ENCODE measurements around the gene SUGCT. TPM values are rescaled to one million over a fixed set of nuclear protein-coding genes. Genes with fewer than 3 reads are reported as not detected.

Gene SUGCT
- total and polyA plus RNA-seq, 8 donors = 2.0 to 4.2 (median 2.9) TPM

DNA sequence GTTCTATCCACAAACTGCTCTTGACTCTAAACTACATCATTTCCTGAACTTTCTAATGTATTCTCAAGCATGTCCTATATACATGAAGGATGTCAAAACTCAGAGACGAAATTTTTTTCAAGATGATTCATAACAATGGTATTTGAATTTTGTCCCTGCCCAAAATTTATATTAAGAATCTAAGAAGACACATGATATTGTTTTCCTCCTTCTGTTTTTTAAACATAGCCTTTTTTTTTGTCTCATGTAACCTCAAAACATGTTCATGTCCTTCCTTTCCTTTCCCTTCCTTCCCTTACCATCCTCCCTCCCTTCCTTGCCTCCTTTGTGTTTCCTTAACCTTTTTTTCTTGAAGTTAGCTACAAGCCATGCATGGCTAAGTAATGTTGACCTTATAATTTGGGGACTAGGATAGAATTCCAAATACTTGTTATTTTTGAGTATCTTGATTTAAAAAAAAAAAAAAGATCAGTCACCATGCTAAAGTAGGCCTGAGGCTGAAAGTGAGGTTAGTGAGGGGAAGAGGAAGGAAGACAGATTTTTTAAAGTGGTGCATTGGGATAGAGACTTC is 163.0 kb downstream of the SUGCT start:
- ATAC-seq = no peak
- DNase-seq = no peak
- H3K4me1 ChIP-seq = no peaks in the 10 kb centered on the region
- intact Hi-C loops (cut with DNase I) = no loop called here
- no peak overlapping the region for H3K27ac ChIP-seq
- TF ChIP-seq, protein P1, sequence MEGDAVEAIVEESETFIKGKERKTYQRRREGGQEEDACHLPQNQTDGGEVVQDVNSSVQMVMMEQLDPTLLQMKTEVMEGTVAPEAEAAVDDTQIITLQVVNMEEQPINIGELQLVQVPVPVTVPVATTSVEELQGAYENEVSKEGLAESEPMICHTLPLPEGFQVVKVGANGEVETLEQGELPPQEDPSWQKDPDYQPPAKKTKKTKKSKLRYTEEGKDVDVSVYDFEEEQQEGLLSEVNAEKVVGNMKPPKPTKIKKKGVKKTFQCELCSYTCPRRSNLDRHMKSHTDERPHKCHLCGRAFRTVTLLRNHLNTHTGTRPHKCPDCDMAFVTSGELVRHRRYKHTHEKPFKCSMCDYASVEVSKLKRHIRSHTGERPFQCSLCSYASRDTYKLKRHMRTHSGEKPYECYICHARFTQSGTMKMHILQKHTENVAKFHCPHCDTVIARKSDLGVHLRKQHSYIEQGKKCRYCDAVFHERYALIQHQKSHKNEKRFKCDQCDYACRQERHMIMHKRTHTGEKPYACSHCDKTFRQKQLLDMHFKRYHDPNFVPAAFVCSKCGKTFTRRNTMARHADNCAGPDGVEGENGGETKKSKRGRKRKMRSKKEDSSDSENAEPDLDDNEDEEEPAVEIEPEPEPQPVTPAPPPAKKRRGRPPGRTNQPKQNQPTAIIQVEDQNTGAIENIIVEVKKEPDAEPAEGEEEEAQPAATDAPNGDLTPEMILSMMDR (IDR thresholded peaks at IDR 0.05) = no peak
- no peaks in the 10 kb centered on the region for H3K9me3 ChIP-seq
- H3K36me3 ChIP-seq = no peaks in the 10 kb centered on the region
- no peaks in the 10 kb centered on the region for H3K27me3 ChIP-seq
- no peak overlapping the region for H3K4me3 ChIP-seq

DNA sequence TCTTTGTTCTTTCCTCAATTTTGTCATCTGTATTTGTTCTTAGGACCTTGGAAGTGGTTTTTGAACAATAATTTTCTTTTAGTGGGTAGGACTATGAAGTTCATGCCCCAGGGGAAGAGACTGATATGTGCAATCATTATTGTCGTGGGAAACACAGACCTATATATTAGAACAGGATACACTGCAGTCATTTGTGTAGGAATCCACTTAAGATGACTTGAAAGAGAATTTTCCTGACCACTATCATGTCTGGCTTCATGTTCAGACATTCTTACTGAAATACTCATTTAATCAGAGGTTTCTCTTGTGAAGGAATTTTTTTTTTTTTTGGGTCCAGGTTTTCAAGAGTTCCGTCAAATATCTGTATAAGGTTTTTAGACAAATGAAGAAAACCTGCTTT is 163.6 kb downstream of the SUGCT start:
- H3K27ac ChIP-seq = no peak overlapping the region
- H3K27me3 ChIP-seq = no peaks in the 10 kb centered on the region
- H3K4me3 ChIP-seq = no peak overlapping the region
- no peak for ATAC-seq
- intact Hi-C loops (cut with DNase I) = no loop called here
- H3K4me1 ChIP-seq = no peaks in the 10 kb centered on the region
- no peaks in the 10 kb centered on the region for H3K36me3 ChIP-seq
- DNase-seq = no peak
- TF ChIP-seq, protein P1 (IDR thresholded peaks at IDR 0.05) = no peak
- H3K9me3 ChIP-seq = no peaks in the 10 kb centered on the region

GRCh38 chr7:40299097-40299496 is 164.3 kb downstream of the SUGCT start:
- ATAC-seq = no peak
- TF ChIP-seq, protein P1 (IDR thresholded peaks at IDR 0.05) = no peak
- no peak for DNase-seq
- H3K4me1 ChIP-seq = no peaks in the 10 kb centered on the region
- intact Hi-C loops (cut with DNase I) = no loop called here
- no peaks in the 10 kb centered on the region for H3K27me3 ChIP-seq
- H3K9me3 ChIP-seq = no peaks in the 10 kb centered on the region
- H3K36me3 ChIP-seq = no peaks in the 10 kb centered on the region
- H3K27ac ChIP-seq = no peak overlapping the region
- H3K4me3 ChIP-seq = no peak overlapping the region

GRCh38 chr7:40300146-40300670 is 165.4 kb downstream of the SUGCT start:
- H3K4me1 ChIP-seq = no peaks in the 10 kb centered on the region
- no peaks in the 10 kb centered on the region for H3K9me3 ChIP-seq
- H3K27me3 ChIP-seq = no peaks in the 10 kb centered on the region
- H3K4me3 ChIP-seq = no peak overlapping the region
- H3K36me3 ChIP-seq = no peaks in the 10 kb centered on the region
- intact Hi-C loops (cut with DNase I) = no loop called here
- TF ChIP-seq, protein P1 (IDR thresholded peaks at IDR 0.05) = no peak
- no peak for ATAC-seq
- DNase-seq = no peak
- H3K27ac ChIP-seq = no peak overlapping the region

GRCh38 chr7:40301486-40302068 is 166.8 kb downstream of the SUGCT start:
- no peaks in the 10 kb centered on the region for H3K27me3 ChIP-seq
- no peaks in the 10 kb centered on the region for H3K4me1 ChIP-seq
- H3K9me3 ChIP-seq = no peaks in the 10 kb centered on the region
- intact Hi-C loops (cut with DNase I) = no loop called here
- H3K4me3 ChIP-seq = no peak overlapping the region
- TF ChIP-seq, protein P1 (IDR thresholded peaks at IDR 0.05) = no peak
- H3K27ac ChIP-seq = no peak overlapping the region
- no peak for DNase-seq
- no peak for ATAC-seq
- no peaks in the 10 kb centered on the region for H3K36me3 ChIP-seq

Measured in left lung (tissue), 10 donors.